Type B pancreatic cell (in vitro differentiated cells): ENCODE results near the gene GRAMD1C. TPM values are rescaled to one million over a fixed set of nuclear protein-coding genes. Genes with fewer than 3 reads are reported as not detected.

Source experiments
- DNase-seq: peaks from one replicate; pipeline ENCODE4 v3.0.0; 2021; ENCODE audit warnings: mixed read lengths; ENCODE audit not compliant: unreplicated experiment; ENCODE audit errors: extremely low spot score
- H3K27ac Mint-ChIP-seq: 2 replicates; pipeline ENCODE4 v1.8.0; 2021; ENCODE audit warnings: mild to moderate bottlenecking, mixed read lengths
- H3K27me3 Mint-ChIP-seq: 2 replicates; pipeline ENCODE4 v1.8.0; 2021; ENCODE audit warnings: mixed read lengths
- H3K36me3 Mint-ChIP-seq: 2 replicates; pipeline ENCODE4 v1.8.0; 2021; ENCODE audit warnings: mixed read lengths
- H3K4me1 Mint-ChIP-seq: one replicate; pipeline ENCODE4 v1.8.0; 2021; ENCODE audit warnings: mixed read lengths; ENCODE audit not compliant: unreplicated experiment
- H3K4me3 Mint-ChIP-seq: 2 replicates; pipeline ENCODE4 v1.8.0; 2021; ENCODE audit warnings: mild to moderate bottlenecking, mixed read lengths
- H3K9me3 Mint-ChIP-seq: 2 replicates; pipeline ENCODE4 v1.8.0; 2021; ENCODE audit warnings: mixed read lengths
- total RNA-seq: library from RNA; stranded (reverse); gene quantifications from 2 replicates; pipeline ENCODE4 v1.2.1, GENCODE V29; 2021; ENCODE audit warnings: low replicate concordance
- TF ChIP-seq, protein P1 (sequence below): fragments of 200-600 bp; sonication (generic); conservative IDR thresholded peaks from 2 replicates; pipeline ENCODE4 v1.5.0; 2021; ENCODE audit warnings: antibody characterized with exemption, mild to moderate bottlenecking

Gene GRAMD1C
- total RNA-seq, 1 donor from 2014 or later = 7.3 TPM

GRCh38 chr3:113867506-113867905 is 28.9 kb downstream of the GRAMD1C start:
- H3K4me3 Mint-ChIP-seq = no peak overlapping the region
- H3K9me3 Mint-ChIP-seq = no peaks in the 10 kb centered on the region
- no peak for DNase-seq
- H3K27me3 Mint-ChIP-seq = no peaks in the 10 kb centered on the region
- no peak overlapping the region for H3K27ac Mint-ChIP-seq
- TF ChIP-seq, protein P1, sequence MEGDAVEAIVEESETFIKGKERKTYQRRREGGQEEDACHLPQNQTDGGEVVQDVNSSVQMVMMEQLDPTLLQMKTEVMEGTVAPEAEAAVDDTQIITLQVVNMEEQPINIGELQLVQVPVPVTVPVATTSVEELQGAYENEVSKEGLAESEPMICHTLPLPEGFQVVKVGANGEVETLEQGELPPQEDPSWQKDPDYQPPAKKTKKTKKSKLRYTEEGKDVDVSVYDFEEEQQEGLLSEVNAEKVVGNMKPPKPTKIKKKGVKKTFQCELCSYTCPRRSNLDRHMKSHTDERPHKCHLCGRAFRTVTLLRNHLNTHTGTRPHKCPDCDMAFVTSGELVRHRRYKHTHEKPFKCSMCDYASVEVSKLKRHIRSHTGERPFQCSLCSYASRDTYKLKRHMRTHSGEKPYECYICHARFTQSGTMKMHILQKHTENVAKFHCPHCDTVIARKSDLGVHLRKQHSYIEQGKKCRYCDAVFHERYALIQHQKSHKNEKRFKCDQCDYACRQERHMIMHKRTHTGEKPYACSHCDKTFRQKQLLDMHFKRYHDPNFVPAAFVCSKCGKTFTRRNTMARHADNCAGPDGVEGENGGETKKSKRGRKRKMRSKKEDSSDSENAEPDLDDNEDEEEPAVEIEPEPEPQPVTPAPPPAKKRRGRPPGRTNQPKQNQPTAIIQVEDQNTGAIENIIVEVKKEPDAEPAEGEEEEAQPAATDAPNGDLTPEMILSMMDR = no peak
- H3K4me1 Mint-ChIP-seq = no peaks in the 10 kb centered on the region
- H3K36me3 Mint-ChIP-seq = no peaks in the 10 kb centered on the region

GRCh38 chr3:113873293-113873692 is 34.7 kb downstream of the GRAMD1C start:
- H3K4me3 Mint-ChIP-seq = no peak overlapping the region

GRCh38 chr3:113873814-113874526 is 35.4 kb downstream of the GRAMD1C start:
- no peak overlapping the region for H3K27ac Mint-ChIP-seq
- no peaks in the 10 kb centered on the region for H3K9me3 Mint-ChIP-seq
- no peaks in the 10 kb centered on the region for H3K36me3 Mint-ChIP-seq
- TF ChIP-seq, protein P1 = no peak
- H3K4me3 Mint-ChIP-seq = no peak overlapping the region
- no peak for DNase-seq
- H3K4me1 Mint-ChIP-seq = no peaks in the 10 kb centered on the region
- no peaks in the 10 kb centered on the region for H3K27me3 Mint-ChIP-seq

More at GRCh38 chr3:113873293-113873692, 34.7 kb downstream of the GRAMD1C start:
- no peak for DNase-seq
- Mint-ChIP-seq H3K36me3 (no peaks in the 10 kb centered on the region), H3K4me1 (no peaks in the 10 kb centered on the region), H3K27me3 (no peaks in the 10 kb centered on the region), H3K9me3 (no peaks in the 10 kb centered on the region), H3K27ac (no peak overlapping the region)
- TF ChIP-seq, protein P1 = no peak

GRCh38 chr3:113878403-113878802 is 39.8 kb downstream of the GRAMD1C start:
- Mint-ChIP-seq H3K27ac (no peak overlapping the region), H3K4me3 (no peak overlapping the region), H3K4me1 (no peaks in the 10 kb centered on the region), H3K27me3 (no peaks in the 10 kb centered on the region), H3K9me3 (no peaks in the 10 kb centered on the region), H3K36me3 (no peaks in the 10 kb centered on the region)
- TF ChIP-seq, protein P1 = no peak
- no peak for DNase-seq

DNA sequence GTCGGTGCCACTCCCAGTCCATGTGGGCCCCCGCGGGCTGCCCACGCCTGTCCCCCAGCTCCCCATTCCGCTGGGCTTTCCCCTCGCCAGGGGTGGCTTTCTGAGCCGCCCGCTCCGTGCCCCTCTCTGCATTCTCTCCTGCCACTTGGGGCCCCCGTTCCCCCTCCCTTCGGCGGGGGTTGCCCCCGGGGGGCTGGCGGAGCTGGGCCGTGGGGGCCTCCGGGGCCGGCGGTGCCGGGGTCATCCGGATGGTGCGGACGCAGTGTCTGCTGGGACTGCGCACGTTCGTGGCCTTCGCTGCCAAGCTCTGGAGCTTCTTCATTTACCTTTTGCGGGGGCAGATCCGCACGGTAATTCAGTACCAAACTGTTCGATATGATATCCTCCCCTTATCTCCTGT is 46.5 kb downstream of the GRAMD1C start:
- TF ChIP-seq, protein P1 = no peak
- Mint-ChIP-seq H3K27ac (no peak overlapping the region), H3K27me3 (no peaks in the 10 kb centered on the region), H3K9me3 (no peaks in the 10 kb centered on the region), H3K36me3 (no peaks in the 10 kb centered on the region), H3K4me1 (no peaks in the 10 kb centered on the region), H3K4me3 (no peak overlapping the region)
- DNase-seq = no peak
